ENCODE data around the gene SVOP.
"Not testable (repeated sequence)": the region's sequence is repeated elsewhere in the genome, so short reads cannot be mapped to it uniquely, and the experiment has no call there.

Gene SVOP

DNA sequence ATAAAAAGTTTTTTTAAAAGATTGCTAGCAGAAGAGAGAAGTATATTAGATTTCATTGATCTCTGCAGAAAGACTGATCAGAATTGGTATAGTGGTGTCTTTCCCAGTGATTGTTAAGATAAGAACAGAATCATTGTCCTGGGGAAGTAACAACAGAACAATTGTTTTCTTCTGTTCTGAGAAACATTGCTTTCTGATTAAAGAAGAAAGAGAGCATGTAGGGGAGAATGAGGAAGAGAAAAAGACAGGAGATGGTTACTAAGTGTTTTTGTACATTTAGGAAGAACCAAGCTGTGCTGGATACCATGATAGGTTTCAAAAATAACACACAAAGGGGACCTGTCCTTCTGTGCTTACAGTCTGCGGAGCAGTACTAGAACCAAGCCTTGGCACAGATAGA, 36.5 kb upstream of the SVOP start:
- H3K4me3 ChIP-seq (replicated peaks; ENCODE audit: low read depth, low read length) = no peak overlapping the region
- TF ChIP-seq, protein P1, sequence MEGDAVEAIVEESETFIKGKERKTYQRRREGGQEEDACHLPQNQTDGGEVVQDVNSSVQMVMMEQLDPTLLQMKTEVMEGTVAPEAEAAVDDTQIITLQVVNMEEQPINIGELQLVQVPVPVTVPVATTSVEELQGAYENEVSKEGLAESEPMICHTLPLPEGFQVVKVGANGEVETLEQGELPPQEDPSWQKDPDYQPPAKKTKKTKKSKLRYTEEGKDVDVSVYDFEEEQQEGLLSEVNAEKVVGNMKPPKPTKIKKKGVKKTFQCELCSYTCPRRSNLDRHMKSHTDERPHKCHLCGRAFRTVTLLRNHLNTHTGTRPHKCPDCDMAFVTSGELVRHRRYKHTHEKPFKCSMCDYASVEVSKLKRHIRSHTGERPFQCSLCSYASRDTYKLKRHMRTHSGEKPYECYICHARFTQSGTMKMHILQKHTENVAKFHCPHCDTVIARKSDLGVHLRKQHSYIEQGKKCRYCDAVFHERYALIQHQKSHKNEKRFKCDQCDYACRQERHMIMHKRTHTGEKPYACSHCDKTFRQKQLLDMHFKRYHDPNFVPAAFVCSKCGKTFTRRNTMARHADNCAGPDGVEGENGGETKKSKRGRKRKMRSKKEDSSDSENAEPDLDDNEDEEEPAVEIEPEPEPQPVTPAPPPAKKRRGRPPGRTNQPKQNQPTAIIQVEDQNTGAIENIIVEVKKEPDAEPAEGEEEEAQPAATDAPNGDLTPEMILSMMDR (IDR thresholded peaks at IDR 0.05; ENCODE audit: low read length, missing control alignments) = no peak
- DNase-seq (ENCODE audit: low read depth) = no peak

DNA sequence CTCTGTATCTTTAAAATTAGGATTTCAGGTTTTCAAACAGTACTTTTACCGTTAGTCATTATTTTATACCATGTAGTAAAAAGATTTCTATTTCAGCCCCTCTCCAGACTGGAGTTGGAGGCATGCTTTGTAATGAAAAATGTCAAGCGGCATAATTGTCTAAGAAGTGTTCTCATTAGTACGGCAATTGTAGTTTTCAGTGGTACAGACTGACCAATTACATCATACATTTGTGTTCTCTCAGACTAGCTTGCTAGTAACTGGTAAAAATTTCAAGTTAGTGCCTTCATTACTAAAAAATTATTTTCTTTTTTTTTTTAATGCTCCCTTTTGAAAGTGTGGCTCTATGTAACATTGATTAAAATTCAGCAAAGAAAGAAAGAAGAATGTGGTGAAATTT, 36.0 kb upstream of the SVOP start:
- no peak for DNase-seq (ENCODE audit: low read depth)
- H3K4me3 ChIP-seq (replicated peaks; ENCODE audit: low read depth, low read length) = no peak overlapping the region
- TF ChIP-seq, protein P1 (IDR thresholded peaks at IDR 0.05; ENCODE audit: low read length, missing control alignments) = no peak

DNA sequence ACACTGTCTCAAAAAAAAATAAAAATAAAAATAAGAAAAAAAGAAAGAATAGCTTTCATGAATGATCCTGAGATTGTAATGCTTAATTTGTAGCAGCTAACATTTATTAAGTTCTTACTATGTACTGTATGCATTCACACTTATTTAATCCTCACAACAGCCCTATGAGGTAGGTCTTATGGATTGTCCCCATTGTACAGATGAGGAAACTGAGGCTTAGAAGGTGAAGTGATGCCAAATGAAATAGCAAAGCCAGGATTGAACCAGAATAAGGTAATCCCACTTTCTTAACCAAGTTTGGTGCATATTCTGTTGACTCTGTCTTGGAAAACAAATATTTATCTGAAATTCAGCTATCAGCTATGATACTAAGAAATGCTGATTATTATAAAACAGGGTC, 33.7 kb upstream of the SVOP start:
- DNase-seq (ENCODE audit: low read depth) = no peak
- TF ChIP-seq, protein P1 (IDR thresholded peaks at IDR 0.05; ENCODE audit: low read length, missing control alignments) = no peak
- H3K4me3 ChIP-seq (replicated peaks; ENCODE audit: low read depth, low read length) = no peak overlapping the region

DNA sequence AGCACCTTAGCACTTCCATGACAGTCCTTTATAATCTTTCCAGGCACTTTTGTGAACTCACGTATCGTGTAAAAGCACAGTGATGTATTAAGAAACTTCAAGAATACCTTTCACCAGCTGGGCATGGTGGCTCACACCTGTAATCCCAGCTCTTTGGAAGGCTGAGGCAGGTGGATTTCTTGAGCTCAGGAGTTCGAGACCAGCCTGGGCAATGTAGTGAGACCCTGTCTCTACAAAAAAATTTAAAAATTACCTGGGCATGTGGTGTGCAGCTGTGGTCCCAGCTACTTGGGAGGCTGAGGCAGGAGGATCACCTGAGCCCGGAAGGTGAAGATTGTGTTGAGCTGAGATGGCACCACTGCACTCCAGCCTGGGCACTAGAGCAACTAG, 33.3 kb upstream of the SVOP start:
- peak overlapping the region; percentile 95 for H3K4me3 ChIP-seq (replicated peaks; ENCODE audit: low read depth, low read length)
- not testable (repeated sequence) for DNase-seq (ENCODE audit: low read depth)

DNA sequence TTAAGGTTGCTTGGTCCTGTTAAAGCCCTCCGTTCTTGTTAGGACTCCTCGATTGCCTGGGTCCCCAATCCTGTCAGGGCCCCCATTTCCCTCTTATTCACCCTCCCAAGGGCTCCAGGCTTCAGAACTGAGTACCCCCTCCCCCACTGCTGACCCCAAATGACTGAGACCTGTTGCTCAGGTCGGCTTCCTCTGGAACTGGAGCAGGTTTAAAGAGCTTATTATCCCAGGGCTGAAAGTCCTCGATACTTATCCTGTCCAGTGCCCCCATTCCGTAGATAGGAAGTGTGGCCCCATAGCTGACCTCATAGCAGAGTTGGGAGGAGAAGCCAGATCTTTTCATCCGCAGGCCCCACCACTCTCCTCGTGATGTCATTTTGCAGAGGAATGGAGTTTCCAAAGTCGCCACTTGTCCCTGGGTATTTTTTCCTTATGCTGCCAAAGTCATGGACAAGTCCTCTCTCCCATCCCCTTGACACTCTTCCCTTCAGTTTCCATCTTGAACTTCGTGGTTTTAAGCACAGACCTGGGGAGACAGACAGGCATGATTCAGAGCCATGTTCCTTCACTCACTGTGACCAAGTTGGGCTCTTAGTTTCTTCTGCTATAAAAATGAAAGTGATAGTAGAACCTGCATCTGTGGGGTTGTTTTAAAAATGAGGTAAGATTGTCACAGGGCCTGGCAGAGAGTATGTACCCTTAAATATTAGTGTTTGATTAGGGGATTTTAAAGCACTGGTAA, 32.7 kb upstream of the SVOP start:
- peak overlapping the region; percentile 95 for H3K4me3 ChIP-seq (replicated peaks; ENCODE audit: low read depth, low read length)
- DNase-seq (ENCODE audit: low read depth) = no peak
- TF ChIP-seq, protein P1 (IDR thresholded peaks at IDR 0.05; ENCODE audit: low read length, missing control alignments) = no peak

DNA sequence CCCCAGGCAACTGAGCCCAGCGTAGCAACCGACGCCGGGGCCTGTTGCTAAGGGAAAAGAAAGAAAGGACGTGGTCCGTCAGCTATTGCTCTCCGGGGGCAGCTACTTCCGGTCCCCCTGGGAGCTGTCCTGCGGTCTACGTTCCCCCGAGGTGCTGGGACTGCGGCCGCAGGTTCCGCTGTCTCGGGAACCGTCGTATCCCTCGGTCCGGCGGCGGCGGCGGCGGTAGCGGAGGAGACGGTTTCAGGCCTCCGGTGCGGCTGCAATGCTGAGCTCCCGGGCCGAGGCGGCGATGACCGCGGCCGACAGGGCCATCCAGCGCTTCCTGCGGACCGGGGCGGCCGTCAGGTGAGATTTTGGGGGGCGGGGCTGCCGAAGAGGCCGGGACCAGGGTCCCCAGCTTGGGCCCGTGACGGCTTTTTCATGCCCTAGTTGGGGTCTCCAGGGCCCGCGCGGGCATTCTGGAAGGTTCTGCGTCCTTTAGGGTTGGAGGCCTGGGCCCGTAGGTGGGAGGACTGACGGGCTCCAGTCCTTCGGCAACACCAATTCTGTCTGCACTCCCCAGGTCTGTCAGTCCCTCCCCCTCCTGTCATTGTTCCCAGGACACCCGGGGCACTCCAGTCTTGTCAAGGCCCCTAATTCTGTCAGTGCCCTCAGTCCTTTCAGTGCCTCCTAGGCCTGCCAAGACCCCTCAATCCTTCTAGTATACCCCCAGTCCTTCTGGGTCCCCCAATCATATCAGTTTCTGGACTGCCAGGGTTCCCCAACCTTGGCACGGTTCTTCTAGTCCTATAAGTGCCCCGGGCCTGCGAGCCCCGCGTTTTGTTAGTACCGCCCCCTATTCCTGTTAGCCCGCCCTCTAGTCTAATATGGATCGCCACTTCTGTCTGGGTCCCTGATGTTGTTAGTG, 31.8 kb upstream of the SVOP start, which contains the start of gene USP30:
Gene USP30 (plus strand): TSS at position 163 of the 910 bp plus-strand sequence. CDS start 103 bp downstream, at position 266.
- TF ChIP-seq, protein P1 (IDR thresholded peaks at IDR 0.05; ENCODE audit: low read length, missing control alignments) = no peak
- peak; percentile 91 for DNase-seq (ENCODE audit: low read depth)
- H3K4me3 ChIP-seq (replicated peaks; ENCODE audit: low read depth, low read length) = peak within 1 kb of the TSS; percentile 95

DNA sequence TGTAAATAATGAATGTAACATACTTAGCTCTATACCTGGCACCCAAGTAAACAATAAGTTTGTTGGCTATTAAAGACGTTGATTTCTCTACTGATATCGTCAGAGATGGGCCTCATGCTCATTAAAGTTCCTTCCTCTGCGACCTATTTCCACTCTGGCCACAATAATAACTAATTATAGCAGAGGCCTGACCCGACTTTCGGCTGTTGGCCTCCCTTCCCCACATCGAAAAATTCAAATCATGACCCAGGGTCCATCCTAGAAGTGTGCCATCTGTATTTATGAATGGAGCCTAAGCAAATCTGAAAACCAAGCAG, 31.2 kb upstream of the SVOP start:
- no peak for DNase-seq (ENCODE audit: low read depth)
- TF ChIP-seq, protein P1 (IDR thresholded peaks at IDR 0.05; ENCODE audit: low read length, missing control alignments) = no peak
- peak overlapping the region; percentile 95 for H3K4me3 ChIP-seq (replicated peaks; ENCODE audit: low read depth, low read length)

DNA sequence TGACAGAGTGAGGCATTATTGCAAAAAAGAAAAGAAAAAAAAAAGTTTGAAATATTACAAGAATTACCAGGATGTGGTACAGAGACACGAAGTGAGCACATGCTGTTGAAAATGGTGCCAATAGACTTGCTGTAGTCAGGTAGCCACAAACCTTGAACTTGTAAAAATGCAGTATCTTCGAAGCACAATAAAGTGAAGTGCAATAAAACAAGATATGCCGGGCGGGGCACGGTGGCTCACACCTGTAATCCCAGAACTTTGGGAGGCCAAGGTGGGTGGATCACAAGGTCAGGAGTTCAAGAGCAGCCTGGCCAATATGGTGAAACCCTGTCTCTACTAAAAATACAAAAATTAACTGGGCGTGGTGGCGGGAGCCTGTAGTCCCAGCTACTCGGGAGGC, 28.9 kb upstream of the SVOP start:
- not testable (repeated sequence) for DNase-seq (ENCODE audit: low read depth); H3K4me3 ChIP-seq (replicated peaks; ENCODE audit: low read depth, low read length)

DNA sequence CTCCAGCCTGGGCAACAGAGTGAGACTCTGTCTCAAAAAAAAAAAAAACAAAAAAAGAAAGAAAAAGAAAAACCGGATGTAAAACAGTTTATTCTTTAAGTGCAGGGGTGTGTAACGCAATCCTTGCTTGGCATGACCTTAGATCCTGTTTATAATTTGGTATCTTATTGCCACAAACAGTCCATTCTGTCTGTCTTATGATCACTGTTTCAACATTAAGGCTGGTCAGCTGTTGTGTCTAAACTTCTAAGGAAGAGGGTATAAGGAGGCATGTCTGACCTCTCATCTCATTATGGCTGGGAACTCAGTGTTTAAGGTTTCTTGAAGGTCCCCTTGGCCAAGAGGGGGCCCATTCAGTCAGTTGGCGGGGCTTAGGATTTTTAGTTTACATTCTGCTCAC, 27.8 kb upstream of the SVOP start:
- DNase-seq (ENCODE audit: low read depth); H3K4me3 ChIP-seq (replicated peaks; ENCODE audit: low read depth, low read length): not testable (repeated sequence)
